Kidney (tissue), 14 donors: Measurements from ENCODE around the gene SRPRA. TPM values are rescaled to one million over a fixed set of nuclear protein-coding genes. Genes with fewer than 3 reads are reported as not detected.
A peak's percentile ranks its signal among the peaks of the same experiment; 100 is the strongest.

ENCODE experiments used
- DNase-seq, 5 donors: peaks; one replicate each; pipeline ENCODE4 v3.0.0-alpha.2; 2013 to 2020
- FAIRE-seq: peaks from 2 replicates; lab custom pipeline; 2012; peaks lifted over from hg19 to GRCh38; lab: Jason Lieb, UNC
- H3K27ac ChIP-seq, 2 donors: one replicate each; pipeline ENCODE4 v1.7.0; 2013; ENCODE audit warnings: low read depth in 2 of 2, low read length in 2 of 2, inconsistent platforms in 1 of 2
- H3K27me3 ChIP-seq: one replicate; pipeline ENCODE4 v1.7.1; 2013; ENCODE audit warnings: low read length, inconsistent platforms; ENCODE audit not compliant: control insufficient read depth, insufficient read depth
- H3K36me3 ChIP-seq, 3 donors: one replicate each; pipeline versions ENCODE4 v1.7.0 to v1.7.1; 2013; ENCODE audit warnings: low read length in 3 of 3, control low read depth in 1 of 3, inconsistent platforms in 1 of 3; ENCODE audit not compliant: insufficient read depth in 3 of 3, control insufficient read depth in 2 of 3
- H3K4me1 ChIP-seq, 3 donors: one replicate each; pipeline versions ENCODE4 v1.7.0 to v1.7.1; 2013; ENCODE audit warnings: low read length in 3 of 3, inconsistent platforms in 1 of 3, low read depth in 1 of 3; ENCODE audit not compliant: control insufficient read depth in 2 of 3, insufficient read depth in 2 of 3
- H3K4me3 ChIP-seq, 3 donors: one replicate each; pipeline versions ENCODE4 v1.7.0 to v1.8.1; 2013; ENCODE audit warnings: low read length in 3 of 3, control low read depth in 1 of 3, inconsistent platforms in 1 of 3
- H3K9ac ChIP-seq, 3 donors: one replicate each; pipeline versions ENCODE4 v1.7.0 to v1.7.1; 2013; ENCODE audit warnings: low read length in 3 of 3, control low read depth in 1 of 3, inconsistent platforms in 1 of 3
- H3K9me3 ChIP-seq, 3 donors: one replicate each; pipeline versions ENCODE4 v1.7.0 to v1.7.1; 2013; ENCODE audit warnings: low read length in 3 of 3, control low read depth in 1 of 3, inconsistent platforms in 1 of 3; ENCODE audit not compliant: control insufficient read depth in 2 of 3, insufficient read depth in 1 of 3
- CTCF ChIP-seq: IDR thresholded peaks from 3 replicates; pipeline ENCODE4 v1.5.1; 2012; ENCODE audit warnings: mild to moderate bottlenecking, moderate library complexity, borderline replicate concordance; ENCODE audit not compliant: insufficient read depth; ENCODE audit errors: extremely low read depth
- intact Hi-C: fragments of 100-400 bp; cut with DNase I; formaldehyde crosslinking; loops from one replicate; pipeline ENCODE4 v1.11.1; 2022
- polyA plus RNA-seq: library from polyadenylated mRNA; stranded (reverse); fragments of 350-450 nt; fragmentation: Illumina TruSeq; extraction: RNeasy Lipid Tissue Mini Kit (QIAGEN cat#74804); gene quantifications from one replicate; pipeline ENCODE4 v1.2.3, GENCODE V29; 2014; ENCODE audit warnings: low read depth, low replicate concordance; ENCODE audit not compliant: insufficient read depth
- total RNA-seq: library from RNA; stranded (reverse); fragmentation: NEBNext Ultra II Directional; extraction: Animal tissue kit (Norgen Biotek cat#: 25700); gene quantifications from one replicate; pipeline ENCODE4 v1.2.1, GENCODE V29; 2021
- donor health status: control.
- donor health status: control.
- donor health status: control.
- donor health status: control.
- donor health status: control.
- donor health status: DM: yes; HTN: yes; CAD: no.
- donor health status: Normal renal cell carcinoma (clear cell type).

The SRPRA gene
- total and polyA plus RNA-seq, 2 donors from 2014 or later: 55.2 to 116 TPM

GRCh38 chr11:126217491-126217890, 51.2 kb downstream of the SRPRA start:
- Histone ChIP-seq H3K4me1 (peaks cover 0 to 15% (median 0%) of the 10 kb centered on the region in 3 donors), H3K36me3 (no peaks in the 10 kb centered on the region), H3K4me3 (no peak overlapping the region), H3K27ac (no peak overlapping the region), H3K9me3 (no peaks in the 10 kb centered on the region), H3K9ac (no peak overlapping the region), H3K27me3 (no peaks in the 10 kb centered on the region)
- FAIRE-seq (no peak), DNase-seq (no peak)
- intact Hi-C loops: no loop called here
- TF ChIP-seq CTCF: no peak

- no peak for DNase-seq
- Histone ChIP-seq H3K4me1 (peaks cover 0 to 16% (median 0%) of the 10 kb centered on the region in 3 donors), H3K27me3 (no peaks in the 10 kb centered on the region), H3K27ac (no peak overlapping the region), H3K4me3 (no peak overlapping the region), H3K9ac (no peak overlapping the region), H3K9me3 (no peaks in the 10 kb centered on the region), H3K36me3 (no peaks in the 10 kb centered on the region)
- FAIRE-seq: no peak
- TF ChIP-seq CTCF: no peak
- intact Hi-C loops: no loop called here
Observed at GRCh38 chr11:126216526-126217305, 52.0 kb downstream of the SRPRA start.

- H3K4me1 ChIP-seq: peaks cover 0 to 16% (median 4%) of the 10 kb centered on the region in 3 donors
- peaks cover 0 to under 1% (median 0%) of the 10 kb centered on the region in 3 donors for H3K36me3 ChIP-seq
- DNase-seq: peak in 1 of 5 donors; percentile 21
- H3K4me3 ChIP-seq: peak overlapping the region in 1 of 3 donors; percentile 14
- H3K9ac ChIP-seq: no peak overlapping the region
- no peak overlapping the region for H3K27ac ChIP-seq
- H3K9me3 ChIP-seq: no peaks in the 10 kb centered on the region
- intact Hi-C loops: no loop called here
- no peak for FAIRE-seq
- H3K27me3 ChIP-seq: no peaks in the 10 kb centered on the region
- no peak for TF ChIP-seq CTCF
Observed at GRCh38 chr11:126214841-126215240, 53.9 kb downstream of the SRPRA start.
